Heart left ventricle (tissue), 16 donors: ENCODE measurements around the gene TRIM24. TPM values are rescaled to one million over a fixed set of nuclear protein-coding genes. Genes with fewer than 3 reads are reported as not detected.

Experiments
- ATAC-seq, 4 donors: fragments of 200-7000 bp; cut with Tn5 transposase; one replicate each; pipeline ENCODE4 v1.9.1; 2020 to 2022; ENCODE audit warnings: moderate library complexity in 4 of 4, mild to moderate bottlenecking in 3 of 4, moderate number of reproducible peaks in 1 of 4
- DNase-seq, 5 donors: peaks; one replicate each; pipeline ENCODE4 v3.0.0-alpha.2; 2020
- H3K27ac ChIP-seq, 12 donors: fragments of 200-600 bp; sonication (generic) in 4 of 12; one replicate each; pipeline versions ENCODE4 v1.5.0 to v1.8.0; 2016 to 2022; ENCODE audit warnings: mild to moderate bottlenecking in 2 of 12
- H3K27me3 ChIP-seq, 9 donors: fragments of 200-600 bp; sonication (generic) in 2 of 9; one replicate each; pipeline versions ENCODE4 v1.5.1 to v1.8.0; 2016 to 2022; ENCODE audit warnings: mild to moderate bottlenecking in 3 of 9
- H3K36me3 ChIP-seq, 9 donors: fragments of 200-600 bp; sonication (generic) in 2 of 9; one replicate each; pipeline versions ENCODE4 v1.5.0 to v1.8.0; 2018 to 2022; ENCODE audit warnings: mild to moderate bottlenecking in 2 of 9
- H3K4me1 ChIP-seq, 12 donors: fragments of 200-600 bp; sonication (generic) in 4 of 12; one replicate each; pipeline versions ENCODE4 v1.5.0 to v1.8.0; 2016 to 2022; ENCODE audit warnings: mild to moderate bottlenecking in 3 of 12
- H3K4me3 ChIP-seq, 12 donors: fragments of 200-600 bp; sonication (generic) in 4 of 12; one replicate each; pipeline versions ENCODE4 v1.5.0 to v1.8.0; 2017 to 2022; ENCODE audit warnings: mild to moderate bottlenecking in 9 of 12, moderate library complexity in 4 of 12
- H3K9me3 ChIP-seq, 12 donors: fragments of 200-600 bp; sonication (generic) in 4 of 12; one replicate each; pipeline versions ENCODE4 v1.5.0 to v1.8.0; 2016 to 2022; ENCODE audit warnings: mild to moderate bottlenecking in 1 of 12
- POLR2A ChIP-seq, 2 donors: fragments of 450-650 bp; IDR thresholded peaks; one replicate each; pipeline ENCODE4 v1.6.1; 2017; ENCODE audit warnings: antibody characterized with exemption in 2 of 2, mild to moderate bottlenecking in 2 of 2, moderate library complexity in 2 of 2
- WGBS, 4 donors: extraction: QIAGEN DNeasy Blood & Tissue Kit in 2 of 4; methylation state at CpG; one replicate each; pipeline versions ENCODE4 v1.1.5 to v1.1.7; 2013 to 2018; 5-methylcytosine and 5-hydroxymethylcytosine counted together
- intact Hi-C, 10 donors: fragments of 100-400 bp; cut with DNase I; formaldehyde crosslinking; loops; one replicate each; pipeline versions ENCODE4 v1.11.1 to v1.14.2; 2022
- polyA plus RNA-seq, 2 donors: library from polyadenylated mRNA; stranded (reverse); fragments of 200-250 nt; gene quantifications; one replicate each; pipeline ENCODE4 v1.2.3, GENCODE V29; 2013
- total RNA-seq, 9 donors: library from RNA; depleted of rRNA in 2 of 9; stranded (reverse); fragments of >200 nt in 2 of 9; fragmentation: NEBNext Ultra II Directional in 3 of 9; extraction: Animal tissue kit (Norgen Biotek cat#: 25700) in 3 of 9; gene quantifications; one replicate each; pipeline versions ENCODE4 v1.1.0 to v1.2.4, GENCODE V29; 2016 to 2023
- TF ChIP-seq, protein P1 (sequence below), 12 donors: fragments of 200-600 bp; sonication (generic) in 4 of 12; IDR thresholded peaks; one replicate each; pipeline versions ENCODE4 v1.5.0 to v1.8.0; 2018 to 2022; ENCODE audit warnings: antibody characterized with exemption in 12 of 12, mild to moderate bottlenecking in 5 of 12
- donor health status: ischemic (EF 13 %, LVEDD 7.1; RV severe dilation, severe dysfunction).
- donor health status: healthy with polysubstance abuse.
- donor health status: DM: no; HTN: yes; CAD: no.
- donor health status: DM: no; HTN: no; CAD: no.
- donor health status: ischemic (EF 25% LVEDD 6.9; RV normal size, moderate dysfunction).
- donor health status: ischemic (EF 25% LVEDD 5.7; RV mildly dilated, moderate dysfunction).
- donor health status: healthy.
- donor health status: DM: yes; HTN: yes; CAD: no.
- donor health status: ischemic (EF 35%, LVEDD 5.7; RV mildly dilated, moderate dysfunction).
- donor health status: nonischemic (EF 11% LVEDD 7.7; RV severe dilation, severe dysfunction).
- donor health status: DM: yes; HTN: yes; CAD: no.
- donor health status: PGD.
- donor health status: ischemic (EF 29% LVEDD 5.4; RV normal size, mild dysfunction).
- donor health status: nonischemic (EF 23%, LVEDD 6.1; RV moderate dilation, normal function).

TRIM24 gene
- total and polyA plus RNA-seq, 11 donors: 9.0 to 27.2 (median 16.8) TPM

DNA sequence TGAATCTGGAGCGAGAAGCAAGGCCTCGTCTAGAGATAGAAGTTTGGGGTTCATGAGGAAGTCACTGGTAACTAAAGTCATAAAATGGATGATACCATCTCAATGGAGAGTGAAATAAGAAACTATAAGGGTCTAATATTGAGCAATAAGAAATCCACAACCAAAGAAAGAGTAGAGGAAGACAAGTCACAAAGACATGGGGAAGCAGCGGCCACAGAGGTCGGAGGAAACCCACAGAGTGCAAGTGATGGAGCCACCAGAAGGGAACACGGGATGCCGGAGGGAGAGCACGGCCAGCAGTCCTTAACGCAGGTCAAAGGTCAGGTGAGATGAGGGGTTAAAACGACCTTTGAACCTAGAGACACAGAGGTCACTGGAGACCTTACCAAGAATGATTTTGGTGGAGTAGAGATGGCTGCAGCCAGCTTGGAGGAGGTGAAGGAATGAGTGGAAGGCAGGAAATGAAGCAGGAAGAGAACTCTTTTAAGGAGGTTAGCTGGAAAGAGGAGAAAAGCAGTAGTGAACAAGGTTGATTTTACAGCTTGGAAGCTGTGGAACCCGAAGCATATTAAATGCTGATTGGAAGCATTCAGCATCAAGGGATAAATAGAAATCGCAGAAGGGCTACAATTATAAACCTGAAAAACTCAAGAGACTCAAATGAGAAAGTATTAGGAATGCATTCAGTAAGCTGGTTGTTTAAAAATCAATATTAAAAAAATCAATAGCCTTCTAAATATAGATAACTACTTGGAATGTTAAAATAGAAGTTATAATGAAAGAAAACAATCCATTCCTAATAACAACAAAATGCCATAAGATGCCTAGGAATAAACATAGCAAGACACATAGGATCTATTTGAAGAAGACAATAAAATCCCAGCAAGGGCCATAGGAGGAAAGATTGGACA is 147.4 kb downstream of the TRIM24 start:
- 87 to 91% (median 88%) methylated on average over 11 of the region's 11 CpGs for WGBS, 4 donors
- H3K27ac ChIP-seq: no peak overlapping the region
- intact Hi-C loops: no loop called here
- no peak overlapping the region for H3K4me3 ChIP-seq
- H3K36me3 ChIP-seq: no peaks in the 10 kb centered on the region
- TF ChIP-seq, protein P1, sequence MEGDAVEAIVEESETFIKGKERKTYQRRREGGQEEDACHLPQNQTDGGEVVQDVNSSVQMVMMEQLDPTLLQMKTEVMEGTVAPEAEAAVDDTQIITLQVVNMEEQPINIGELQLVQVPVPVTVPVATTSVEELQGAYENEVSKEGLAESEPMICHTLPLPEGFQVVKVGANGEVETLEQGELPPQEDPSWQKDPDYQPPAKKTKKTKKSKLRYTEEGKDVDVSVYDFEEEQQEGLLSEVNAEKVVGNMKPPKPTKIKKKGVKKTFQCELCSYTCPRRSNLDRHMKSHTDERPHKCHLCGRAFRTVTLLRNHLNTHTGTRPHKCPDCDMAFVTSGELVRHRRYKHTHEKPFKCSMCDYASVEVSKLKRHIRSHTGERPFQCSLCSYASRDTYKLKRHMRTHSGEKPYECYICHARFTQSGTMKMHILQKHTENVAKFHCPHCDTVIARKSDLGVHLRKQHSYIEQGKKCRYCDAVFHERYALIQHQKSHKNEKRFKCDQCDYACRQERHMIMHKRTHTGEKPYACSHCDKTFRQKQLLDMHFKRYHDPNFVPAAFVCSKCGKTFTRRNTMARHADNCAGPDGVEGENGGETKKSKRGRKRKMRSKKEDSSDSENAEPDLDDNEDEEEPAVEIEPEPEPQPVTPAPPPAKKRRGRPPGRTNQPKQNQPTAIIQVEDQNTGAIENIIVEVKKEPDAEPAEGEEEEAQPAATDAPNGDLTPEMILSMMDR (IDR thresholded peaks at IDR 0.05): no peak
- TF ChIP-seq POLR2A (IDR thresholded peaks at IDR 0.05): no peak
- H3K9me3 ChIP-seq: peaks cover 0 to 5% (median 0%) of the 10 kb centered on the region in 12 donors
- no peak for ATAC-seq
- H3K4me1 ChIP-seq: peaks cover 0 to 4% (median 0%) of the 10 kb centered on the region in 12 donors
- DNase-seq: no peak
- H3K27me3 ChIP-seq: no peaks in the 10 kb centered on the region

DNA sequence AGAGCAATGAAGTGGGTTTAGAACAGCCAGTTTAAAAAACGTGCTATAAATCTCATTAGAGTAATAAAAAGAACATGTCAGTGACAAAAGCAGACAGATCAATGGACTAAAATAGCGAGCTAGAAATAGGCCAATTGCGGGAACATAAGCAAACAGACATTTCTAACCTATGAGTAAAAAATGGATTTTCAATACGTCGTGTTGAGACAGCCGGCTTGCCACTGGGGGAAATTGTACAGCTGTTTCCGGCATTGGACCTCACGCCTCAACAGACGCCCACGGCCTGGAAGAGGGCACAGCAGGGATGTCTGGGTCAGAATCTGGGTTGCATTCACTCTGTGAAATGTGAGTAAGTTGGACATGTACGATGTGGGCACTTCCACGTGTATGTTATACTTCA is 148.2 kb downstream of the TRIM24 start:
- Histone ChIP-seq H3K4me3 (no peak overlapping the region), H3K27ac (no peak overlapping the region), H3K36me3 (no peaks in the 10 kb centered on the region), H3K27me3 (no peaks in the 10 kb centered on the region), H3K4me1 (peaks cover 0 to 4% (median 0%) of the 10 kb centered on the region in 12 donors), H3K9me3 (peaks cover 0 to 5% (median 0%) of the 10 kb centered on the region in 12 donors)
- TF ChIP-seq, protein P1 (IDR thresholded peaks at IDR 0.05): no peak
- TF ChIP-seq POLR2A (IDR thresholded peaks at IDR 0.05): no peak
- DNase-seq (no peak), ATAC-seq (no peak)
- 55 to 63% (median 60%) methylated on average over 12 of the region's 12 CpGs for WGBS, 4 donors
- intact Hi-C loops: no loop called here

DNA sequence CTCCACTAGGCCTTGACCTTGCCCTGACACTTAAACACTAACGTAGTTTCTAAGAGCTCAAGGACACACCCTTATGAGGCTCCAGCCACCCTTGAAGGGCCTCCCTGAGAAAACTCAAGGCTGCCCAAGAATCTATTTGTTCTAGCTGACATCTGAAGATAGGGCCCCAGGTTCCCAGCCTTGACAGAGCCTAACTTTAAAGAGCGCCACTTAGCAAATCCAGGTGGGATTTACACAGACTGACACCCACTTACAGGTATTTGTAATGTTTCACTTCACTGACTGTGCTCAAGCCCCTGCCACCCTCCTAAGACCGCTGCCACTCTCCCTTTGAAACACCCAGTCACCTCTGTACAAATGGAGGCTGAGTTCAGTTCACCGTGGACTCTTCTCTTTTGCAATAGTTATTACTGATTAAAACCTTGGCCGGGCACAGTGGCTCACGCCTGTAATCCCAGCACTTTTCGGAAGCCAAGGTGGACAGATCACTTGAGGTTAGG is 150.7 kb downstream of the TRIM24 start:
- intact Hi-C loops: no loop called here
- Histone ChIP-seq H3K36me3 (no peaks in the 10 kb centered on the region), H3K4me1 (peaks cover 0 to 4% (median 0%) of the 10 kb centered on the region in 12 donors), H3K4me3 (no peak overlapping the region), H3K9me3 (peaks cover 0 to 5% (median 0%) of the 10 kb centered on the region in 12 donors), H3K27me3 (no peaks in the 10 kb centered on the region), H3K27ac (no peak overlapping the region)
- TF ChIP-seq POLR2A (IDR thresholded peaks at IDR 0.05): no peak
- TF ChIP-seq, protein P1 (IDR thresholded peaks at IDR 0.05): no peak
- no peak for ATAC-seq
- 84 to 90% (median 87%) methylated on average over 7 of the region's 7 CpGs for WGBS, 4 donors
- DNase-seq: no peak

DNA sequence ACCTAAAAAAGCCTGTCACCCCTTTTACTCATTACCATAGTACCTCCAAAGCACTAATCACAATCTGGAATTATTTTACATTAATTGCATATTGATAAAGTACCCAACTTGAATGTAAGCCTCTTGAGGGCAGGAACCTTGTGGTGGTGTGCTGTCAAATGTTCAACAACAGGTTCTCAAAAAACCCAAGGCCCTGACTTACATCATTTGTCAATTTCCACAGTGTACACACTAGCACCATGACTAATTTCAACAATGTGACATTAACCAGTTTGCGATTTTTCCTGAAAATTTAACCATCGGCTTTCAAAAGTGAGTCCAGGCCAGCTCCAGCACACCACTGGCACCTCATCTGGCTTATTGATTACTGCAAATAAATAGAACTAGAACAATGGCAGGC is 153.6 kb downstream of the TRIM24 start:
- ATAC-seq (no peak), DNase-seq (no peak)
- intact Hi-C loops: no loop called here
- H3K36me3 ChIP-seq: no peaks in the 10 kb centered on the region
- H3K27ac ChIP-seq: no peak overlapping the region
- H3K4me1 ChIP-seq: no peaks in the 10 kb centered on the region
- 91 to 95% (median 93%) methylated on average over 2 of the region's 2 CpGs for WGBS, 4 donors
- no peaks in the 10 kb centered on the region for H3K9me3 ChIP-seq
- H3K4me3 ChIP-seq: no peak overlapping the region
- H3K27me3 ChIP-seq: no peaks in the 10 kb centered on the region
- TF ChIP-seq, protein P1 (IDR thresholded peaks at IDR 0.05): no peak
- TF ChIP-seq POLR2A (IDR thresholded peaks at IDR 0.05): no peak
